Activated CD4-positive, alpha-beta T cell treated with anti-CD3 and anti-CD28 coated beads for 1 hour (primary cell): ENCODE results near the gene PTGER1.

Source experiments
- DNase-seq: peaks from one replicate; pipeline ENCODE4 v3.0.0-alpha.2; 2020

Gene PTGER1

GRCh38 chr19:14502334-14503092 is 27.4 kb upstream of the PTGER1 start:
- no peak for DNase-seq

DNA sequence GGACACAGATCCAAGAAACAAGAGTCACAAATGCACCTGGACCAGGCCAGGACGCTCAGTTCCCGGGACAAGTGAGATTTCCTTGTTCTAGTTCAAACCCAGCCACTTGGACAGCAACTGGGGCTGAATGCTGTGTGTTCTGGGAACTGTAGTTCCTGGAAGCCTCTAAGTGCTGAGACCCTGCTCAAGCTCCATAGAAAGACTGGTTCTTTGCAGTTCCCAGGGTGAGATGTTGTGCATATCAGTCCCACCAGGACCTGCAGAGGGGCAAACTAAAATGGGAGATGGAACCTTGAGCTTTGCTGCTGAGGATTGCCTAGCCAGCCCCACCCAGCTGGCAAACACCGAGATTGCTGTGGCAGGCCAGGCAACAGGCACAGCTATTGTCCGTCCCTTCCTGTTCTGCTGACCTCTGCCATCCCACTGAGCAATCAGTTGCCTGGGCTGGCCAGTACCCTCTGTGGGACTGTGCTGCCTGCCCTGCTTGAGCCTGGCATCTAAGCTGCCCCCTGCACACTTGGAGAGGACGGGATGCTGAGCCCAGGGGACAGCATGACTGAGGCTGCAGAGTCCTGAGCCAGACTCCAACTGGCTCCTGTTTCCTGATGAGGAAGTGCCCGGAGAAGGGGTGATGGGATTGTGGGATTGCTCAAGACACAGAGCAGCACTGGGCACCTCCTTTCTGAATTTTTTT is 22.2 kb upstream of the PTGER1 start:
- DNase-seq: no peak

DNA sequence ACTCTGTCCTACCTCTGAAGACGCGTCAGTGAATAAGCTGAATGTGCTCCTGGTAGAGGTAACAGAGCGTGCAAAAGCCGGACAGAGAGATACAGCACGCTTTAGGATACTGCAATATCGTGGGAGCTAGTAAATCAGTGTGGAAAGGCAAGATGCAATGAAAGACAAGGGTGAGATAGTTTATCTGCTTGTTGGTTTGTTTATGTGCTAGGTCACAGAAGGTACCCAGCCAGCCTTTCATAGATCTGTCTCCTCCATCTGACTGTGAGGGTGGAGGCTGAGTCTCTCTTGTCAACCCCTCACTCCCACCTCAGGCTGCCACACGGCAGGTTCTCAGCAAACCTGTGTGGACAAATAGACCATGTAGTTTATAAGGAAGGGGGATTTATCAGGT is 21.7 kb upstream of the PTGER1 start:
- DNase-seq: no peak

DNA sequence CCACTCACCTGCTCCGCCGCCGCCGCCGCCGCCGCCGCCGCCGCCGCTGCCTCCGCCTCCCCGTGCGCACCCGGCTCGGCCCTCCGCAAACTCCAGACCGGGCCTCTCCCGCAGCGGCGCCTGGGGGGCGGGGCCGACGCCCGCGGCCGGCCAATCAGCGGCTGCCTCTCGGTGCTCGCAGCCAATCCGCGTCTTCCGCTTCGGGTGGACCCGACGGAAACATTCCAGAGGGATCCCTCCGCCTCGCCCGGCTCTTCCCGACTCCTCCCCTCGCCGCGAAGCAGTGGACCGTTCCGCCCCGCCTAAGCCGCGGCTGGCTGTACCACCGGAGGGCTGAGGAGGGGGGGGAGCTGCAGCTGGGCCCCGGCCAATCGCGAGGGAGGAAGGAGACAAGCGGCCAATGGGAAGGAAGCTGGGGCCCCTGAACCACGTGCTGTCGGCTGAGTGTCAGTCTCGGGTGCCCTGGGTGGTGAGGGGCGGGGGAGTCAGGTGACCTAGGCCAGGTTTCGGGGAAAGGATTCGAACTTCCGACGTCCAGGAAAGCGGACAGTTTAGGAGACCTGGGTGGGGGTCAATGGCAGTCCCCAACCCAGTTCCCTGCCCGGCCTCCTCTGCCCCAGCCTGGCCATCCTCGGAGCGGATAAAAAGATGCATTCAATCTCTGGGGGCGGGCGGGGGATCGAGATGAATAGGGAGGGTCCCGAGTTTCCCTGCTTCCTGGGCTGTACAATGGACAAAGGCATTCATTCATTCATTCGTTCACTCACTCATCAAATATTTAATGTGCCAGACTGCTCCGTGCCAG is 21.1 kb upstream of the PTGER1 start, which contains the start of gene GIPC1:
TSS of gene GIPC1 (minus strand) at position 99 of the 805 bp plus-strand sequence. CDS start 13,151 bp downstream, outside the sequence.
- DNase-seq: peak; percentile 69

DNA sequence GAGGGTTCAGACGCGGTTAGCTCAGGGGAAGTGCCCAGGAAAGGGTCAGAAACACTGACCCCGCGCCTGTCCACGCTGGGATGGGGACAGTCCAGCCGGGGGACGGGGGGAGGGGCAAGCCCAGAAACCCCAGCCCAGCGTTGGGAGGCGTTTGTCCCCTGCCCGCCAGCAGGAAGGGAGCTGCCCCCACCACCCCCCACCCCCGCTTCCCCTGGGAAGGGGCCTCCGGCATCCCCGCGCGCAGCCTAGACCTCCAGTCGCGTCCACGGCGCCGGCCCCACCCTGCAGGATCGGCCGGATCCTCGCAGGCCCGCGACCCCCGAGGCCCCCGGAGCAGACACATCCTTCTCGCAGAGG is 20.5 kb upstream of the PTGER1 start:
- no peak for DNase-seq

DNA sequence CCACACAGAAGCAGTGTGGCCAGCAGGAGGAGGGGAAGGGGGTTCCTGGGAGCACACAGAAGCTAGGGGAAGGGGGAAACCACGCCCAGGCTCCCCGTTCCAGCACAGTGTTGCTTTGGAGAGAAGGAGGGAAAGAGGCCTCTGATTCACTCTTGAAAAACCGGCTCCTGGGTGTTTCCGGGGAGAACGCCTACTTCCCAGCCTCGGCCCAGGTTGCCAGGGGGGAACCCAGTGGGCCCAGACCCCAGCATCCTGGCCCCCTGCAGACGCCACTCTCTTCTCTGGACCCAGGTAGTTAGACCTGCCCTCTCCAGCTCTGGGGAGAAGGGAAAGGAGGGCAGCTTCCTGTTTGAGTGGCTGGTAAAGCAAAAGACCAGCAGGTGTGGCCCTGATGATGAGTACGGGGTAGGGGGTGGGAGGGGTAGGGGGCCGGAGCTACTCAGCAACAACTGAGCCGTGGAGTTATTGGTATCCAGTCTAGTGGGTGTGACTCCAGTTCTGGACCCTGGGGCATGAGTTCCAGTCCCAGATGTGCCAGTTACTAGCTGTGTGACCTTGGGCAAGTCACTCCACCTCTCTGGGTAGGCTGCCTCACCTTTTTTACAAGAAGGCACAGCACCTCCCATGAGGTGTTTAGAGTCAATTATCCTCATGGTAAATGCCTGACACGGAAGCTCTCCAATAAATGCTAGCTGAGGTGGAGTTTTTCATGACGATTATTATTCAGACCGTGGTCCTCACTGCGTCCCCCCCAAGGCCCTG is 19.9 kb upstream of the PTGER1 start:
- no peak for DNase-seq

DNA sequence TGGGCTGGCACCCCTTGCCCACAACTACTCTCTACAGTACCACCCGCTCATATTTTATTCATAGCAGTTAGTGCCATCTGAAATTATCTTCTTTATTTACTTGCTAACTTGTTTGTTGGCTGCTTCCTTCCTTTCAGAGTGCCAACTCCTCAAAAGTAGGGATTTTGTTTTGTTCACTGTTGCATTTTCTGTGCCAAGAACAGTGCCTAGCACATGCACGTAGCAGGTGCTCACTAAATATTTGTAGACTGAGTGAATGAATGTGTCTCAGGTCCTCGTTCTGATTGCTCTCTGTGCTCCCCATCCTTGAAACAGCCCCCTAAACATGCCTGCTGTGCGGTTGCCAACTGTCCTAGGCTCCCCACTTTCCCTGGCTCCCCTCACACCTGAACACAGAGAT is 19.3 kb upstream of the PTGER1 start:
- no peak for DNase-seq

DNA sequence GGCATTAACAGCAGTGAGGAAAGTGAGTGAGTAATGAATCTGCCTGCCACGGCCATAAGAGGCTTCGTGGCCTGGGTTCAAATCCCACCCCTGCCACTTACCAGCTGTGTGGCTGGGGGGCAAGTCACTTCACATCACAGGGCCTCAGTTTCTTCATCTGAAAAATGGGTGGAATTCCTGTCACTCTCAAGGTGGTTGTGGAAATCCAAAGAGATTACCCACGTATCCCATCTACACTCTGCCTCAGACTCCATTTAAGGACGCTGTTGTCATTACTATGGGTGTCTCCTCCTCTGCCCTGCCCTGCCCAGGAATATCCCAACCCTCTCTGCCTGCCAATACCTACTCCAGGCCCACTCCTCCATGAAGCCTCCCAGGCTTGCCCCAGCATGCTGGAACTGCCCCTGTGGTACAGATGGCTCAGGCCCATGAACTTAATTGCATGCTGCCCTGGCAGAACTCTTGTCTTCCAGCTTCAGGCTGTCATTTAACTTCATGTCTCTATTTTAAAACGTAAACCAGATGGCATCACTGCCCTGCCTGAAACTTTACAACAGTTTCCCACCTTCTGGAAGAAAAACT is 17.7 kb upstream of the PTGER1 start:
- no peak for DNase-seq

- no peak for DNase-seq
Observed at GRCh38 chr19:14487370-14488125, 12.4 kb upstream of the PTGER1 start.

DNA sequence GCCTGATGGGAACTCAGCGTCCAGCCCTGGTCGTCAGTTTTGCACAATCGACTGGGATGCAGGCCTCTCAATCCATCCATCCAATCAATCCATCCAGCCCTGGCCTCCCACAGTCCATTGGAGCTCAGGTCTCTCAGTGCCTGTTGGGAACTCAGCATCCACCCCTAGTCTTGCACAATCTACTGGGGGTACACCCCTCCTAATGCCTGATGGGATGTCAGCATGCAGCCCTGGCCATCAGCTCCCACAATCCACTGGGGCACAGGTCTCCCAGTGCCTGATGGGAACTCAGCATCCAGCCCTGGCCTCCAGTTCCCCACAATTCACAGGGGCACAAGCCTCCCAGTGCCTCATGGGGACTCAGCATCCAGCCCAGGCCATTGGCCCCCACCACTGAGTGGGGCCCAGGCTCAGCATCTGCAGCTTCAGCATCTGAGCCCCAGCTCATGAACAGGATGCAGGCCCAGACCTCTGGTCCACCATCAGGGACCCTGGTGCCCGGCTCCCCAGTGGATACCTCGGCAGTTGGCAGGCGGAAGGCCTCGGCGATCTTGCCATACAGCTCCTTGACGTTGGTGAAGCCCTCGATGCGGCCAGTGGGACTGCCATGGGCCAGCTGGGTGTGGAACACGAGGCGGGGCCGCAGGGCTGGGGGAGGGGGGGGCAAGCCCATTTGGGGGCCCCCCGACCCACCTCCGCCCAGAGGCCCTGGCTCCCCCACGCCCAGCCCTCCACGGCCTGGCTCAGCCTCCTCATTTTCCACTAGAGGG is 7.2 kb upstream of the PTGER1 start:
- no peak for DNase-seq

- DNase-seq: no peak
Observed at GRCh38 chr19:14480700-14481079, 5.5 kb upstream of the PTGER1 start.

GRCh38 chr19:14479975-14480699 is 5.0 kb upstream of the PTGER1 start:
- peak; percentile 52 for DNase-seq

DNA sequence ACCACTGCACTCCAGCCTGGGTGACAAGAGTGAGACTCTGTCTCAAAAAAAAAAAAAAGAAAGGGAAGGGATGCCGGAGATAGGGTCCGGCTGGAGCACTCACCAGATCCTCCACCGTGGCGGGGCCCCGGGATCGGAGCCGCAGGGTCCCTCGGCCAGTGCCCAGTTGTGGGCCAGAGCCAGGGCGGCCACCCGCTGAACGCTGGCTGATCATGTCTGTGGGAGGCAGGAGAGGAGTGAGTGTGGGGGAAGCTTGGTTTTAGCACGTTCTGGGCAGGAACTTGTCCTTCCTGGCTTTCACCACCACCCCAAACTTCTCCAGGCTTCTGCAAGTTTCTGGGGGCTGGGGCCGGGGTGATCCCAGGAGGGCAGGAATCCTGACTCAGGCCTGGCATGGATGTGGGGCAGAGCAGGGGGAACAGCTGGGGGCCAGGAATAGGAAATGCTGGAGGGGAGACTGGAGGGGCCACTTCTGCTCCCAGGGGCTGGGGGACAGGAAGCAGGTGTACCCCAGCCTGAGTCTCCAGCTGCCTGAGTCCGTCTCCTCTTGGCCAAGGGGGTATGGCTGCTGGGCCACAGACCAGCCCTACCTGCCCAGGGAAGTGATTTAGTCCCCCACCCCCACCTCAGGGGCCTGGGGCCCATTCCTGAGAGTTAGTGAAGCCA is 4.3 kb upstream of the PTGER1 start:
- DNase-seq: no peak

DNA sequence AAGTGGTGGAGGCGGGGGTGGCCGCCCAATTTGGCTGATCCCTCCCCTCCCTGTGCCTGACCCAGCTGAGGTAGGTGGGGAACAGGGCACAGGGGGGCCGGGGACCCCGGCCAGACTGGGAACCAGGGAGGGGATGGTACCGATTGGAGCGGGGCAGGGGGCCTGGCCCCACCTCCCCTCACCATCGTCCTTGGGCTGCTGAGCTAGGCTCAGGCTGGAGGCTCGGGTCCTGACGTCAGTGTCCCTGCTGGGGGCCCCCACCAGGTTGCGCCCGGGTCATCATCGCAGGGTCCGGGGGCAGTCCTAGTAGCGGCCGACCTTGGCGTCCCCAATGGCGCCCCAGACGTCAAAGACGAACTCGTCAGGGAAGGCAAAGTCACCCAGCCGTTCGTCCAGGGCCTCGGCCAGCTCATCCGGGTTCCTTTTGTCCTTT is 3.0 kb upstream of the PTGER1 start:
- no peak for DNase-seq

DNA sequence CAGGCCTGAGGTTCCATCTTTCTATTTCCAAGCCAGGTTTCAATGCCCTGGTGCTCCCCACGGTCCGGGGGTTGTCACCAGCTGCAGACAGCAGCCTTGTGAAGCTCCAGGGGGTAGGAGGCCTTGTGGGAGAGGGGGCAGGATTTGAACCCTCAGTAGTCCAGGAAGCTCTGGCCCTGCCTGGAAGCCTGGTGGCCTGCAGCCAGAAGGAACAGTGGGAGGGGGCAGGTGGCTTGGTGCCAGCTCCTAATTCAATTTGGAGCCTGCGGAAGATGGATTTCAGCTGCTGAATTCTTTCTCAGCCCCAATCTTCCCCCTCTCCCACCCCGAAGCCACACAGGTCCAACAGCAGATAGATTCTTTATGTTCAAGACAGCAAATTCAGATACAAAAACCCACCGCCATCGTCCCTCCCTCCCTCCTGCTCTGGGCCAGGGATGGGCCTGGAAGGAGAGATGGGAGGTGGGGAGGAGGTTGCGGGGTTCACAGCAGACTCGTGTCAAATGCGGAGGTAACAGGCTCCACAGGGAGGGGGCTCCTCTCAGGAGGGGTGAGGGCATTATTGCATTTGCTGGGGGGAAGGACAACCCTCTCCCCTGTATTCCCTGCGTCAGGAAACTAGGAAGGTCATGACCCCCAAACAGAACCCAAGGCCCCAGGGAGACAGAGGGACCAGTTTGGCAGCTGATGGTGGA is 2.4 kb upstream of the PTGER1 start:
- DNase-seq: no peak

GRCh38 chr19:14476673-14477401 is 1.7 kb upstream of the PTGER1 start:
- DNase-seq: no peak

DNA sequence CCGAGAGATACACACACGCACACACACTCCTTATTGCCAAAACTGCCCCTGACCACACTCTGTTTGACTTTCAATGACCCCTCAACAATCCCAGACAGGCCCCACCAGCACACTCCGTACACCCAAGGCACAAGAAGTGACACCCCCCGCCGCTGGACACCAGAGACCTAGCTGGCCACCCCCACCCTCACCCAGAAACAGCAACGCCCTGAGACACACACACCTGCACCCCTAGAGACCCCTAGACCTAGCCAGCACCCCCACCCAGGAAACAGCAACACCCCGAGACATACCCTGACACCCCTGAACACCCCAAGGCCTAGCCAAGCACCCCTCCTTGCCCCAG is 1.1 kb upstream of the PTGER1 start:
- DNase-seq: no peak

GRCh38 chr19:14474827-14475226 is 327 bp downstream of the PTGER1 start:
- no peak for DNase-seq
